Peyer's patch (tissue), 4 donors: ENCODE measurements around the gene BCL7A. TPM values are rescaled to one million over a fixed set of nuclear protein-coding genes. Genes with fewer than 3 reads are reported as not detected.

Experiments used
- DNase-seq, 3 donors: peaks; one replicate each; pipeline ENCODE4 v3.0.0-alpha.2; 2017 to 2019
- H3K27ac ChIP-seq, 4 donors: fragments of 200-600 bp; sonication (generic); one replicate each; pipeline ENCODE4 v1.5.1; 2016 to 2019
- H3K27me3 ChIP-seq, 2 donors: fragments of 200-600 bp; sonication (generic); one replicate each; pipeline ENCODE4 v1.5.1; 2019
- H3K36me3 ChIP-seq, 3 donors: fragments of 200-600 bp; sonication (generic); one replicate each; pipeline ENCODE4 v1.5.1; 2016 to 2019
- H3K4me1 ChIP-seq, 4 donors: fragments of 200-600 bp; sonication (generic); one replicate each; pipeline ENCODE4 v1.5.1; 2016 to 2019
- H3K4me3 ChIP-seq, 4 donors: fragments of 200-600 bp; sonication (generic); 1 replicate in 3 of 4; 2 replicates in 1 of 4; pipeline ENCODE4 v1.5.1; 2016 to 2019; ENCODE audit warnings: mild to moderate bottlenecking in 1 of 4
- H3K9me3 ChIP-seq, 4 donors: fragments of 200-600 bp; sonication (generic); one replicate each; pipeline ENCODE4 v1.5.1; 2016 to 2019; ENCODE audit warnings: mild to moderate bottlenecking in 1 of 4
- POLR2A ChIP-seq, 2 donors: fragments of 450-650 bp; IDR thresholded peaks; one replicate each; pipeline ENCODE4 v1.5.1; 2017; ENCODE audit warnings: antibody characterized with exemption in 2 of 2, mild to moderate bottlenecking in 2 of 2, moderate library complexity in 2 of 2
- total RNA-seq, 4 donors: library from RNA; depleted of rRNA; stranded (reverse); fragments of >200 nt; gene quantifications; one replicate each; pipeline ENCODE4 v1.1.0, GENCODE V29; 2016
- TF ChIP-seq, protein P1 (sequence below), 6 experiments: fragments of 450-650 bp in 4 of 6; fragments of 200-600 bp in 2 of 6; sonication (generic) in 1 of 6; IDR thresholded peaks; one replicate each; pipeline ENCODE4 v1.5.1; 2017 to 2019; ENCODE audit warnings: antibody characterized with exemption in 6 of 6, mild to moderate bottlenecking in 3 of 6, moderate library complexity in 1 of 6

BCL7A gene
- total RNA-seq, 4 donors from 2014 or later = 3.3 to 23.9 (median 4.4) TPM

DNA sequence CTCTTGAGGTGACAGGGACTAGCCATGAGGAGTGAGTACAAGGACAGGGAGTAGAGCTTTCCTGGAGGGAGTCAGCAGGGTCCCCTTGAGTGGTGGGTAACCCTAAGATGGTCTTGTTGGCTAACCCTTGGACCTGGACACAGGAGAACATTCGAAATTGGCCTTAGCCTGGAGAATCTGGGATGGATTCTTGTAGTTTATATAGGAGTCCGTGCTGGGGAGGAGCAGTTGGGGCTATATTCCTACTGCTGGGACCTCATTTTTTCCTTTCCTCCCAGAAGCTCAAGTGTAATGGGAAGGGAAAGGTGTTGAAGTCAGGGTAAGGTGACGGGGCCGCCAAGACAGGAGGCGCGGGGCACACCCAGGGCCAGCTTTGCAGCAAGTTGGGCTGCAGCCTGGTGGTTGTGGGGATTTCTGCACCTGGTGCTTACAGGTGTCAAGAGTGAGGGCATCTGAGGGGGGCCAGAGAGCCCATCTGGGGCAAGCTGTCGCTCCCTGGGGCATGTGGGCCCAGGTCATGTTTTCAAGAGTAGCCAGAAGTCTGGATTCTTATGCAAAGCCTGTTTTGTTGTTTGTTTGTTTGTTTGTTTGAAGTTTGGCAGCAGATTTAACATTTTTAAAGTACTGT is 5.1 kb downstream of the BCL7A start:
- peaks cover 0 to 14% (median 2%) of the 10 kb centered on the region in 4 donors for H3K4me1 ChIP-seq
- H3K27me3 ChIP-seq = no peaks in the 10 kb centered on the region
- DNase-seq = no peak
- no peak overlapping the region for H3K4me3 ChIP-seq
- H3K36me3 ChIP-seq = no peaks in the 10 kb centered on the region
- TF ChIP-seq POLR2A (IDR thresholded peaks at IDR 0.05) = no peak
- TF ChIP-seq, protein P1, sequence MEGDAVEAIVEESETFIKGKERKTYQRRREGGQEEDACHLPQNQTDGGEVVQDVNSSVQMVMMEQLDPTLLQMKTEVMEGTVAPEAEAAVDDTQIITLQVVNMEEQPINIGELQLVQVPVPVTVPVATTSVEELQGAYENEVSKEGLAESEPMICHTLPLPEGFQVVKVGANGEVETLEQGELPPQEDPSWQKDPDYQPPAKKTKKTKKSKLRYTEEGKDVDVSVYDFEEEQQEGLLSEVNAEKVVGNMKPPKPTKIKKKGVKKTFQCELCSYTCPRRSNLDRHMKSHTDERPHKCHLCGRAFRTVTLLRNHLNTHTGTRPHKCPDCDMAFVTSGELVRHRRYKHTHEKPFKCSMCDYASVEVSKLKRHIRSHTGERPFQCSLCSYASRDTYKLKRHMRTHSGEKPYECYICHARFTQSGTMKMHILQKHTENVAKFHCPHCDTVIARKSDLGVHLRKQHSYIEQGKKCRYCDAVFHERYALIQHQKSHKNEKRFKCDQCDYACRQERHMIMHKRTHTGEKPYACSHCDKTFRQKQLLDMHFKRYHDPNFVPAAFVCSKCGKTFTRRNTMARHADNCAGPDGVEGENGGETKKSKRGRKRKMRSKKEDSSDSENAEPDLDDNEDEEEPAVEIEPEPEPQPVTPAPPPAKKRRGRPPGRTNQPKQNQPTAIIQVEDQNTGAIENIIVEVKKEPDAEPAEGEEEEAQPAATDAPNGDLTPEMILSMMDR (IDR thresholded peaks at IDR 0.05) = no peak
- no peaks in the 10 kb centered on the region for H3K9me3 ChIP-seq
- no peak overlapping the region for H3K27ac ChIP-seq

GRCh38 chr12:122028165-122028904 is 6.7 kb downstream of the BCL7A start:
- Histone ChIP-seq H3K4me1 (peaks cover 0 to 9% (median 2%) of the 10 kb centered on the region in 4 donors), H3K36me3 (no peaks in the 10 kb centered on the region), H3K9me3 (no peaks in the 10 kb centered on the region), H3K4me3 (no peak overlapping the region), H3K27me3 (no peaks in the 10 kb centered on the region), H3K27ac (no peak overlapping the region)
- TF ChIP-seq POLR2A (IDR thresholded peaks at IDR 0.05) = no peak
- TF ChIP-seq, protein P1 (IDR thresholded peaks at IDR 0.05) = no peak
- no peak for DNase-seq

DNA sequence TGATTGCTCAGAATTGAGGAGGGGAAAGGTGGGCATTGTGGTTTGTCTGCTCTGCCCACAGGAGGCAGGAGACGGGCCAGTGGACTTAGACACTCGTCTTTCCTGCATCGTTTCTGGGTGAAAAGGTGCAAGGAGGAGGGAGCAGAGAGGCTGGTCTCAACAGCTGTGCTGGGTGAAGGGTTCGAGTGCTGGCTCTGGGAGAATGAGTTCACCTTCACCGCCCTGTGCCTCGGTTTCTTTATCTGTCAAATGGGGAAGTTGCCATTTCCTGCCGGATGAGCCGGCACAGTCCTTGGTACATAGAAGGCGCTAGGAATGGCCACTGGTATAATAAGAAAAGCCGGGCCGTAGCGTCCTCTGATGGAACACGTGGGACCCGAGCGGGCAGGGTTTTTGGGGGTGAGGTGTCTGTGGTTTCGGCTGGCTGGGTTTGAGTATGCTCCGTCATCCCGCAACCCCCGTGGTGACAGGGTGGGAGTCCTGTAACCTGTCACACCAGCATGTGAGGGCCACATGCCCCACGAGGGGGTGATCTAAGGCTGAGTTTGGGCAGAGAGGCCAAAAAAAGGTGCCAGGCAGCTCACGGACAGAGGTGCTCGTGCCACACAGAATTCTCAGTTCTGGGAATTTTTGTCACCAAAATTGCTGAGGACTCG is 7.3 kb downstream of the BCL7A start:
- Histone ChIP-seq H3K4me3 (no peak overlapping the region), H3K27ac (no peak overlapping the region)

GRCh38 chr12:122029620-122030423 is 8.1 kb downstream of the BCL7A start:
- Histone ChIP-seq H3K4me1 (no peaks in the 10 kb centered on the region), H3K27me3 (no peaks in the 10 kb centered on the region), H3K4me3 (no peak overlapping the region), H3K36me3 (no peaks in the 10 kb centered on the region), H3K27ac (no peak overlapping the region), H3K9me3 (no peaks in the 10 kb centered on the region)
- TF ChIP-seq, protein P1 (IDR thresholded peaks at IDR 0.05) = no peak
- TF ChIP-seq POLR2A (IDR thresholded peaks at IDR 0.05) = no peak
- no peak for DNase-seq

More for the DNA sequence above, 7.3 kb downstream of the BCL7A start:
- Histone ChIP-seq H3K27me3 (no peaks in the 10 kb centered on the region), H3K9me3 (no peaks in the 10 kb centered on the region), H3K36me3 (no peaks in the 10 kb centered on the region), H3K4me1 (peaks cover 0 to 2% (median 0%) of the 10 kb centered on the region in 4 donors)
- TF ChIP-seq POLR2A (IDR thresholded peaks at IDR 0.05) = no peak
- TF ChIP-seq, protein P1 (IDR thresholded peaks at IDR 0.05) = no peak
- peak in 2 of 3 donors; percentile 62 for DNase-seq

- Histone ChIP-seq H3K27me3 (no peaks in the 10 kb centered on the region), H3K9me3 (no peaks in the 10 kb centered on the region), H3K4me1 (no peaks in the 10 kb centered on the region), H3K4me3 (no peak overlapping the region), H3K36me3 (peaks cover 0 to 3% (median 0%) of the 10 kb centered on the region in 3 donors), H3K27ac (no peak overlapping the region)
- no peak for DNase-seq
- TF ChIP-seq POLR2A (IDR thresholded peaks at IDR 0.05) = no peak
- TF ChIP-seq, protein P1 (IDR thresholded peaks at IDR 0.05) = no peak
Measured at GRCh38 chr12:122030424-122031035, 8.8 kb downstream of the BCL7A start.
